DLD1 (cell line): Measurements from ENCODE around the gene TAGLN.

Experiments
- in situ Hi-C: cut with HindIII; loops from 2 replicates; pipeline ENCODE4 v1.10.0; 2017; ENCODE audit warnings: low sequenced_read_pairs

The TAGLN gene

DNA sequence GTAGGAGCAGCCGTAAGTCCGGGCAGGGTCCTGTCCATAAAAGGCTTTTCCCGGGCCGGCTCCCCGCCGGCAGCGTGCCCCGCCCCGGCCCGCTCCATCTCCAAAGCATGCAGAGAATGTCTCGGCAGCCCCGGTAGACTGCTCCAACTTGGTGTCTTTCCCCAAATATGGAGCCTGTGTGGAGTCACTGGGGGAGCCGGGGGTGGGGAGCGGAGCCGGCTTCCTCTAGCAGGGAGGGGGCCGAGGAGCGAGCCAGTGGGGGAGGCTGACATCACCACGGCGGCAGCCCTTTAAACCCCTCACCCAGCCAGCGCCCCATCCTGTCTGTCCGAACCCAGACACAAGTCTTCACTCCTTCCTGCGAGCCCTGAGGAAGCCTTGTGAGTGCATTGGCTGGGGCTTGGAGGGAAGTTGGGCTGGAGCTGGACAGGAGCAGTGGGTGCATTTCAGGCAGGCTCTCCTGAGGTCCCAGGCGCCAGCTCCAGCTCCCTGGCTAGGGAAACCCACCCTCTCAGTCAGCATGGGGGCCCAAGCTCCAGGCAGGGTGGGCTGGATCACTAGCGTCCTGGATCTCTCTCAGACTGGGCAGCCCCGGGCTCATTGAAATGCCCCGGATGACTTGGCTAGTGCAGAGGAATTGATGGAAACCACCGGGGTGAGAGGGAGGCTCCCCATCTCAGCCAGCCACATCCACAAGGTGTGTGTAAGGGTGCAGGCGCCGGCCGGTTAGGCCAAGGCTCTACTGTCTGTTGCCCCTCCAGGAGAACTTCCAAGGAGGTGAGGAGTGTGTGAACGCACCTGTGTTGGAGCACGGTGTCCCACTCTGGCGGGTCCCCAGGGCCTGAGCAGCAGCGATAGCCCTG is at the start of gene TAGLN:
Gene TAGLN (plus strand): TSS at position 318 of the 863 bp plus-strand sequence. CDS start 3,644 bp downstream, outside the sequence.
- in situ Hi-C loops: no loop called here

DNA sequence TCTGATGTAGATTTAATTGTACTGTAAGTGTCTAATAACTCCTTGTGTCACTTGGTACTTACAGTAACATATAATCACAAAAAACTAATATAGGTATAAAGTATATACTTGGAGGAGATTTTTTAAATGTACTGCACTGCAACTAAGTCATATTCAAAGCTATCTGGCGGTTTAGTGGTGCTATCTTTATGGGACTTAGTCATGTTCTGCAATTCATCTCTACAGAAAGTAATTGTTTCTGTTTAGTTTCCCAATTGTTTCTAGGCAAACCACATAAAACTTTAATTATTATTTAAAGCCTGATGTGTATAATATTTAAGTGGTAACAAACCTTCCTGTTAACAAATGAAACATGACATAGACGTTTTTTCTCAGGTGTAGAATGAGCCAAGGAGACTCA is 47.1 kb upstream of the TAGLN start:
- in situ Hi-C loops: no loop called here

DNA sequence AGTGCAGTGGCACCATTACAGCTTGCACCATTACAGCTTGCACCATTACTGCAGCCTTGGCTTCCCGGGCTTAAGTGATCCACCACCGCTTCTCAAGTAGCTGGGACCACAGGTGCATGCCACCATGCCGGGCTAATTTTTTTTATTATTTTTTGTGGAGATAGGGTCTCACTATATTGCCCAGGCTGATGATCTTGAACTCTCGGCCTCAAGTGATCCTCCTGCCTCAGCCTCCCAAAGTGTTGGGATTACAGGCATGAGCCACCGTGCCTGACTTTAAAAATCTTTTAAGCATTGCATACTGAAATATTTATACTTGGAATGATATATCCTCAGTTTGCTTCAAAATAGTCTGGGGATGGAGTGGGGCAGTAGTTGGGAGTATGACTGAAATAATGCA is 44.7 kb upstream of the TAGLN start:
- in situ Hi-C loops: no loop called here

DNA sequence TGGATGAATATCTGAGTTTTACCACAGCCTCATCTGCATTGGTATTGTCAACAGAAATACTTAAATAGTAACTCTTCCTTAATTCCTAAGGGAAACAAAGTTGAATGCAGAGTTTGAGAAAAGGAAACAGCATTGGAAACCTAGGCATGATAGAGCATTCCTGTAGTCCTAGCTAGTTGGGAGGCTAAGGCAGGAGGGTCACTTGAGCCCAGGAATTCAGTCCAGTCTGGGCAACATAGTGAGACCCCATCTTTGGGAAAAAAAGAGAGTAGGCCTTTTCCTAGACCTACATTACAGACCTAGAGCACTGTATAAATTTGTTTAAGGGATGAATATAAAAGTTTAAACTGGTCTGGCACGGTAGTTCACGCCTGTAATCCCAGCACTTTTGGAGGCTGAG is 41.7 kb upstream of the TAGLN start:
- in situ Hi-C loops: no loop called here

DNA sequence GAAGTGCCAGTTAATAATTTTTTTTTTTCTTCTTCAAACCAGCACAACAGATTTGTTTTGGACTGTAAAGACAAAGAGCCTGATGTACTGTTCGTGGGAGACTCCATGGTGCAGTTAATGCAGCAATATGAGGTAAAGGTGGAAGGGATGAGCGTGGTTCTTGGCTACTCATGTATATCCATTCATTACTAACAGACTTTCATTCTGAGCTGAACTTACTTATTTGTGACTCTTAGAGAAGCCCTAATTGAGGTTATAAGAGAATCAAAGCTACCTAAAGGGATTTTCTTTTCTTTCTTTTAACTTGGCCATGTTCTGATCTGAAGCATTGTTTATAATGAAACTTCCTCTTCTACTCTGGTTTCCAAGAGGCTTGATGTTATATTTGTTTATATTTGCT is 39.3 kb upstream of the TAGLN start:
- in situ Hi-C loops: no loop called here

DNA sequence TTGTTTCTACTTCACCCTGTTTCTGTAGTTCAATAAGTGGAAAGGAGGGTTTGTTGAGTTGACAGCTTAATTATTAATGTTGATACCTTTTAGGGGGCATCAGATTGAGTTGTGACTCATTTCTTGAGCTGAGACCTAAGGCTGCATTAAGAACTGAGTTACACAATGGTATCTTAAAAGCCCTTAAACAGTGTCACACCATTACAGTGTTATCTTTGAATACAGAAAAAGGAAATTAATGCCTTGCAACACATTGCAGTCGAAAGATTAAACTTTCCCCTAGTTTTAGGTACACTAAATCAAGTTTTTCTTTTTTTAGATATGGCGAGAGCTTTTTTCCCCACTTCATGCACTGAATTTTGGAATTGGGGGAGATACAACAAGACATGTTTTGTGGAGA is 38.3 kb upstream of the TAGLN start:
- in situ Hi-C loops: no loop called here

DNA sequence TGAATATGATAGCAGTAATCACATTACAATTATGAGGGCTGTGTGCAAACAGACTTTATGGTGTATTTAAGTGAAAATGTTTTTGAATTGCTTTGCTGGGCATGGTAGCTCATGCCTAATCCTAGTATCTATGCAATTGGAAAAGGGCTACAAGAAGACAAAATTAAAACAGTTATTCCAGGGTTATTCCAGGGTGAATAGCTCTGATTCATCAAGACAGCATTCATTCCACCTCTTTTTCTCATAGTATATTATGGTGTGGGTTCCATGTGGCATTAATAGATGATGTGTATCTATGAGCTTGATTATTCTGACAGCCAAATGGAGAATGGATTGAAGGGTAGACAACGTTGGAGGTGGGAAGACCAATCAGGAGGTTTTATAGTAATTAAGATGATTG is 32.7 kb upstream of the TAGLN start:
- in situ Hi-C loops: no loop called here

DNA sequence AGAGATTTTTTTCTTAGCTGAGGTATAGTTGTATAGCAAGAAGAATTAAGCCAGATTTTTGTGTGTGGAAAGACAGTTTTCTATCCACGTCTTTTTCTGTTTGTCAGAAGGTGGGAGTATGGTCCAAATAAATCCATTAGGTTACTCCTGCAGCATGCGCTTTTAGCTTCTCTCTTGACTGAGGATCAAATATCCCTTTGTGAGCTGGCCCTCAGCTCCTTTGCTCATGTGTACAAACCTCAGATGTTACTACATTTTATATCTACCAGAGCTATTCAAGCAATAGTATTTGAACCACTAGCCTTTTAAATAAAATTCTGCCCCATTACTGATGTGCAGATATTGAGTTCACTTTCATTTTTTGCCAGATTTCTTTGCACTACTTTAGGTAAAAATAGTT is 29.4 kb upstream of the TAGLN start:
- in situ Hi-C loops: no loop called here

DNA sequence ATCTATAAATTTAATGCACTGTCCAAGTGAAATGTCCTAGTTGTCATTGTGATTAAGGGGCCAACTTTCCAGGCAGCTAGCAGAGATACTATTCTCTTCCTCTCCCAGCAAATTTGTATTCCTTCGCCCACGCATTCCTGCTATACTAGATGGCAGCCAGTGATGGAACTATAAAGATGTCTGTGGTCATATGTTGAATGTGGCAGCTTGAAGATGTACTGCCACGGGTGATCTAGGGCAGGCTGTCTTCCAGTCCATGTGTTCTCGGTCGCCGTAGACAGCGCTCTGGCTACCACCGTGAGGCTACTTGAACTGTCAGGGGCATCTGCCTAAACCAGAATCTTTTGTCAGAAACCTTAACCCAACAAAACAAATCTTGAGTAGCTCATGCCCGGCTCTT is 29.0 kb upstream of the TAGLN start:
- in situ Hi-C loops: no loop called here

DNA sequence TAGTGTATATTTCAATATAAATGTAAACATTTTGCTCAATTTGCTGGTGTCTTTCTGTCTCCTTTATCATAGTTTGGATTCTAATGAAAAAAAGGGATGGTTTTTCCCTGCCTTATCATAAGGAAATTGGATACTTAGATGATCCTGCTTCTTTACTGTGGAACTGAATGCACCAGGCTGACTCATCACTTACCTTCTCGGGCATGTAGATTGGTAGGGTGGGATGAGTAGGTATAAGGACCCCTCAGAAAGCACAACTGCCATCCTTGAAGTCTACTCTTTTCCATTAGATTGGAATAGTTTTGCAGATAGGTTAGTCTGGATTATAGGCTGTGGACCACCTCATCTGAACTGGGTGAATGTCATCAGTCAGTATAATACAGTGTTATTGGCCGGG is 28.2 kb upstream of the TAGLN start:
- in situ Hi-C loops: no loop called here

DNA sequence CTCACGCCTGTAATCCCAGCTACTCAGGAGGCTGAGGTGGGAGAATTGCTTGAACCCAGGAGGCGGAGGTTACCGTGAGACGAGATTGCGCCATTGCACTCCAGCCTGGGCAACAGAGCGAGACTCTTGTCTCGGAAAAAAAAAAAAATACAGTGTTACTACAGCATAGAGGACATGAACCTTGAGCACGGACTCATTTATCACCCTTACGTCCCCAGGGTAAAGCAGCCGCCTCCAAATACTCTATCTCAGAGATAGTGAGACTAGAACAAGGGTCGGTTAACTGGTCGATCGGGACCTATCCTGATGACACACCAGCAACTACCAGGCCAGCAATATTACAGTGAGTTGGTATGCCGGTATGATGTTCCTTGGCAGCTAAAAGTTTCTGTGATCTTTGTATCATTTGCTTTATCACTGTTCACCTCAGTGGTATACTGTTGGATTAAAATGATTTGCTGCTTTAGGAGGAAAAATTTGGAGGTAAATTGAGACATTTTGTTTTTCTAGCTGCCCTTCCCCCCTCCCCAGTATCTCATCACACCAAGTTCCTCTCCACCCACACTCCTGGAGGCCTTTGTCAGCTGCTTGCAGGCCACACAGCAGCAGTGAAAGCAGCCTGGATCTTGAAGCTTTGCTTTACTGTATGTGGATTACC is 27.6 kb upstream of the TAGLN start:
- in situ Hi-C loops: no loop called here

DNA sequence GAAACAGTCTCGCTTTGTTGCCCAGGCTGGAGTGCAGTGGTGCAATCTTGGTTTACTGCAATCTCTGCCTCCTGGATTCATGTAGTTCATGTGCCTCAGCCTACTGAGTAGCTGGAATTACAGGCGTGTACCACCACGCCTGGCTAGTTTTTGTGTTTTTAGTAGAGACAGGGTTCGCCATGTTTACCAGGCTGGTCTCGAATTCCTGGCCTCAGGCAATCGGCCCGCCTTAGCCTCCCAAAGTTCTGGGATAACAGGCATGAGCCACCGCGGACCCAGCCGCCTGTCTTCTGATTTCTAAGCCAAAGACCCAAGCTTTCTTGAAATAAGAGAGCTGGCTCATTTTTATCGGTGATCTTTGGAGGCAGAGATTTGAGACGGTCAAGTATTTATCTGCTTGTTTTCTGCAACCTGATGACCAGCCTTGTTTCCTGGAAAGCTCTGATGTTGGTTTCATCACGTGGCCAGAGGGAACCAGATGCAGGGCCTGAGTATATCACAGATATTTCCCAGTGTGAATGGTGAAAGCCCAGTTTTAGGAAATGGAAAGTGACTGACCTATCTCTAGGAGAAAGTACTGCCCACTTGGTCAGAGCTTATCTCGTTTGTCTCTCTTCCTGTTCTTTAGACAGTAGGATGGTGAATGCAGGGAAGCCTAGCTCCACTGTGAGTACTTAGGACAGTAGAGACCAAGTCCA is 26.3 kb upstream of the TAGLN start:
- in situ Hi-C loops: no loop called here

DNA sequence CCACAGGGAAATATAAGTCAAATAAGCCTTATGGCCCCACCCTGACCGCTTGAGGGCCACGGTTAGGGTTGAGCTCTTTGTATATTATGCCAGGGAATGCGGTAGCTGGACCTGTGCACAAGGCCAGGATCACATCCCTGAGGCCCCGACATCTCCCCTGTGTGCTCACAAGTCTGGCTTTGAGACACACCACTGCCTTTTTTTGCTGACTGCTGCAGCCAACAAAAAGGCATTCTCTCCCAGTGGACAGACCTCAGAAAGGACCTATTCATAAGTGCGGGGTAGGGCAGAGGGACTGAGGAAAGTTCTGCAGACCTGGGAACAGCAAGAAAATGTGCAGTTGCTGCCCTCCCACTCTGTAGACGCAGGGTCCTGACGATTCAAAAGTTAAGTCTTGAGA is 24.1 kb upstream of the TAGLN start:
- in situ Hi-C loops: no loop called here

DNA sequence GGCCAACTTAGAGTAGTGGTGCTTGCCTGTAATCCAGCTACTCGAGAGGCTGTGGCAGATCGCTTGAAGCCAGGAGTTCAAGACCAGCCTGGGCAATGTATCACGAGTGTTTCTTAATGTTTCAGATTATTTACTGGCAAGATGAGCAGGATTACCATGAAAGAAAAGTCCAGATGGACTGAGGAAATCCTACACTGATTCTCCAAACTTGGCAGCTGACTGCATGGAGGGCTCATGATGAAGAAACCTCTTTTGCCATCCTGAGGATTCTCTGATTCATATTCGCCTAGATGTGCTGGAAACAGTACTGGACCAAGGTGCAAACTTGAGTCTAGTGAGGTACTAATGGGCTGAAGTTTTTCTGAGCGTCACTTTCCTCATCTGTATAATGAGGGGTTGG is 23.4 kb upstream of the TAGLN start:
- in situ Hi-C loops: no loop called here

DNA sequence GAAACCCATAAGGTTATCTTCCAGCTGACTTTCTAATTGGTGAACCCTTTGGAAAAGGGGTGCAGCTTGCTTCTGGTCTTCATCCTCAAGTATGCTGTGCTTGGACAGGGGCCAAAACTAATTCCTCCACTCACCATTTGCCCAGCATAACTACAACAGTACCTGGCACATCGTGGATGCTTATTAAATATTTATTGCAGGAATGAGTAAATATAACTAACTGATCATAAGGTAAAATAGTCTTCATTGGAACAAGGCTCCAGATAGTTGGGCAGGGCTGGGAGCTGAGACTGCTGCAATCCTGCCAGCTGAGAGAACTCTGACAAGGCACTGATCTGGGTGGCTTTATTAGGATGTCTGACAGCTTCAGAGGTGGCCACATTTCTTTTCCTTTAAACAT is 23.0 kb upstream of the TAGLN start:
- in situ Hi-C loops: no loop called here

DNA sequence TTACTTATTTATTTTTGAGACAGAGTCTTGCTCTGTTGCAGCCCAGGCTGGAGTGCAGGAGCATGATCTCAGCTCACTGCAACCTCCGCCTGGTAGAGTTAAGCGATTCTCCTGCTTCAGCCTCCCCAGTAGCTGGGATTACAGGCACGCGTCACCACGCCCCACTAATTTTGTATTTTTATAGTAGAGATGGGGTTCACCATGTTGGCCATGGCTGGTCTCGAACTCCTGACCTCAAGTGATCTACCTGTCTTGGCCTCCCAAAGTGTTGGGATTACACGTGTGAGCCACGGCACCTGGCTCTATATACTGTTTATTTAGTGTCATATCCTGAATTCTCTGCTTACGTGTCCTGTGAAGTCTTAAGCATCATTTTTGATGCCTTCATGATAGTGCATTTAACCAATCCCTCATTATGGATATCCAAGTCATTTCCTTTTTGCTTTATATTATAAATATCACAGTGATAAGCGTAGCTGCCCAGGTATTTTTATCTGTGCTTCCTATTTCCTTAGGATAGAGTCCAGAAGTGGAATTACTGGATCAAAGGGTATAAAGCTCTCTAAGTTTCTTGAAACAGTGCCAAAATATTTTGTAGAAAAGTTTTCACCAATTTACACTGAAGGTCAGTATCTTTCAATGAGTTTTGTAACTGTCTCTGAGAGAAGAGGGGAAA is 21.5 kb upstream of the TAGLN start:
- in situ Hi-C loops: no loop called here

DNA sequence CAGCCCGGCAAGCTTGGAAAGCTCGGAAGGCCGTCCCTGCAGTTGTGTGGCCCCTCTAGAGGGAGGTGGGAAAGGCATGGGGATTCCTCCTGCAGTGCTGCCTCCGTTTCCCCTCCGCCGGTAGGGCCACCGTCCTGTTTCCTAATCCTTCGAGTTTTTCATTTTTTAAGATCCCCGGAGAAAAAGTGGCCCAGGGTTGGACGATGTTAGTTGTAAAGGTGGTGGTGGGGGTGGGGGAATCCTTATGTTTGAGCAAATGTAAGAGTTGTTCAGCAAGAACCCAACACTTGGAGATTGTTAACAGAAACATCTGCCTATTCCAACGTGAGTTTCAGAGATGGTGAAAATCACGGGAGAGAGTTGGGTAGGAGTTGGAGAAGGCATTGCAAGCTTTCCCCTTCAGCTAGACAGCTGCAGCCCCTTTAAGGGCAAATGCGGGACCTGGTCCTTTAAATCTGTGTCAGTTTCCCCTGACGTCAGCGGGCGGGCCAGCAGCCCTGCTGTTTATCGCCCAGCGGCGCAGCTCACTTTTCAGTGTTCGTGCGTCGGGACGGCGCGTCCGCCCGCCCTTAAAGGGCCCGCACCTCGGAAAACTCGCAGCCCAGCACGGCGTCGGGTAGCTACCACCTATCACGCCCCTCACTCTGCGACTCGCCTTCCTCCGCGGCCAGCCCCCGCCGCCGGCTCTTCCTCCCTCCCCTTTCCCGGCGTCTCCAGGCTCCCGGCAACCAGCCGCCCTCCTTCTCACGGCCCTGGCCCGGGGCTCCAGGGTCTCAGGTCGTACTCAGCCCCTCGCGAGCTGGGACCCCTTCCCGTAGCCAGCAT is 20.7 kb upstream of the TAGLN start, which contains the start of gene SIDT2:
Gene SIDT2 (plus strand): TSS at position 534 of the 825 bp plus-strand sequence. CDS start 521 bp downstream, outside the sequence.
- in situ Hi-C loops: no loop called here

DNA sequence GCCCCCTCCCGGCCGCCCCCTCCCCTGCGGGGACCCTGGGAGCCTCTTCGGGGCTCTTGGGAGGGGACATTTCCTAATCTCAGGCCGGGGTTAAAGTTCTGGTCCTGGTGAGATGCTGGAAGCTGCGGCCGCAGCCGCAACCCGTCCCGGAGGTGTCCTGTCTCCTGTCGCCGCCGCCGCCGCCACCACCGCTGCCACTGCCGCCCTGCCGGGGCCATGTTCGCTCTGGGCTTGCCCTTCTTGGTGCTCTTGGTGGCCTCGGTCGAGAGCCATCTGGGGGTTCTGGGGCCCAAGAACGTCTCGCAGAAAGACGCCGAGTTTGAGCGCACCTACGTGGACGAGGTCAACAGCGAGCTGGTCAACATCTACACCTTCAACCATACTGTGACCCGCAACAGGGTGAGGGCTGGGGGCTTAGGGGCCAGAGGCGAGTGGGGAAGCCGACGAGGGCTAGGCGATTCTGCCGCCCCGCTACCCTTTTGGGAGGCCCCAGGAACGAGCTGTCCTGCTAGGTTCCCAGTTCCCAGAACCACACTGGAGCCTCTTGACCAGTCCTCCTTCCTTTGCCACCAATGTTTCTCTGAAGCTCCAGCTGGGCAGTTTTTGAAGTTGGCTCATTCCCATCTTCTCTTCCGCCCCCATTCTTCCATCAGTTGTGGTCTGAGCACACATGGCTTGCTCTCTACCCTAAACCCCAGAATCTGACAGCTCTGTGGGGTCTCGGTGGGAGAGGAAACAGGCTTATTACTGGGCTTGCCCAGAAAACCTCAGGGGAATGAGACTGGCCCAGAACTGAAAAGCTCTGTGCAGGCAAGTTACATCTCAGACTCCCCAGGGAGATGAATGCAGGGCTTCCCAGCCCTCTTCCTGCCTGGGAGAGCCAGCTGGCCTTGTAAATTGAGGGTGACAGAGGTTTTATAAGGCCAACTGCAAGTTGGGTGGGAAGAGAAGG is 19.8 kb upstream of the TAGLN start:
- in situ Hi-C loops: no loop called here

DNA sequence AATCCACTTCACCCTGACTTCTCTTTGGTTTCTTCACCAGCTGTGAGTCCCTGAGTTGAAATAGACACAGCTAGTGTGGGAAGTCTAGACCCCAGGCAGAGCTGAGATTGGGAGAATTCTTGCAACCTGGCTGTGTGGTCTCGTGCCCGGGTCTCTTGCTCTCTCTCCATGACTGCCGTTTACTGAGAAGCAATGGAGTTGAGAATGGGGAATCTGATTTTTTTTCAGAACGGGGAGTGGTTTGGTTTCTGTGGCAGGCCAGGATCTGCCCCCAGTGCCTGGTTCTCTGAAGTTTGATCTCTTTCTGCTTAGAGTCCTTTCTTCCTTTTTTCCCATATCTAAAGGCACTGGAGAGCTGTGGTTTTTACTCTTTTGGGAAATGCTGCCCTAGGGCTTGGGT is 19.1 kb upstream of the TAGLN start:
- in situ Hi-C loops: no loop called here
